ENCODE measurements around the gene SOBP.

- TF ChIP-seq CTCF (IDR thresholded peaks at IDR 0.05; ENCODE audit: borderline replicate concordance, extremely low read depth, low read length, poor library complexity, severe bottlenecking) (no peak), EZH2 (IDR thresholded peaks at IDR 0.05; ENCODE audit: borderline replicate concordance, low read depth, low read length, severe bottlenecking) (no peak)
Observed at GRCh38 chr6:107594736-107595135, 104.8 kb downstream of the SOBP start.
